Measurements from ENCODE around the gene LHX2.

DNA sequence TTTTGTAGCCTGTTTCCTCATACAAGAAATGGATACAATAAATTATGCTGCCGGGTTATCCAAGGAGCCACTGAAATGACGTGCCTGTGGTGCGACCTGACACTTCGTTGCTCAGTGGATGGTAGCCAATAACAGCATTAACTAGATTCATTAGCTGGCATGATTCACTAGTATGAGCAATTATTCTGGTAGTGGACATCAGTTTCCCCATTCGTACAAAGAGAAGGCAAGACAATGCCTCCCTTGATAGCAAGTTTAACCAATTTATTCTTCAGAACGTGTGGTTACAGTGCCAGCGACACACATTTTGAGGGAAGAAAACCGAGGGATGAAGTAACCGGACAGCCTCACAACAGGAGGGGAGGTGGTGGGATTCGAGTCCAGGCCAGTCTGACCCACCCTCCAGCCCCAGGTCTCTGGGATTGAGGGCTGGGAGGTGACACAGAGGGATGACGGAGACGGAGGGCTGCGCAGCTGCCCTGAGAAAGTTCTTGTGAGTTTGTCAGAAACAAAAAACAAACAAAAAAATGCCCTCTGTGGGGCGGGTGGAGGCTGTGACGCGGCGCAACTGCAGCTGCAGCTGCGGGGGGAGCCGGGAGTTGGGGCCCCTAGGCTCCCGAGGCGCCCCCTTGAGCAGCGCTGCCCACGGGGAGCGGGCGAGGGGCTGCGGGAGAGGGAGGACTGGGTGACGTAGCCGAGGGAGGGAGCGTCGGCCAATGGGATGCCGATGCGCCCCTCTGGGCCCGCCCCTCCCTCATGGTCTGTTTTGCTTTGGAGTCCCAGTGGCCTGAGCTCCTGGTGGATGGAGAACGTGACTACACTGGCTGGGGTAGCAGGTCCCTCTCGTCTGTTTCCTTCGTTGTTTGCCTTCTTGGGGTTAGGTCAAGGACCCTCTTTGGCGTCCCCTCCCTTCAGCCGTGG, 10.9 kb downstream of the LHX2 start:
- TF ChIP-seq, protein P1, sequence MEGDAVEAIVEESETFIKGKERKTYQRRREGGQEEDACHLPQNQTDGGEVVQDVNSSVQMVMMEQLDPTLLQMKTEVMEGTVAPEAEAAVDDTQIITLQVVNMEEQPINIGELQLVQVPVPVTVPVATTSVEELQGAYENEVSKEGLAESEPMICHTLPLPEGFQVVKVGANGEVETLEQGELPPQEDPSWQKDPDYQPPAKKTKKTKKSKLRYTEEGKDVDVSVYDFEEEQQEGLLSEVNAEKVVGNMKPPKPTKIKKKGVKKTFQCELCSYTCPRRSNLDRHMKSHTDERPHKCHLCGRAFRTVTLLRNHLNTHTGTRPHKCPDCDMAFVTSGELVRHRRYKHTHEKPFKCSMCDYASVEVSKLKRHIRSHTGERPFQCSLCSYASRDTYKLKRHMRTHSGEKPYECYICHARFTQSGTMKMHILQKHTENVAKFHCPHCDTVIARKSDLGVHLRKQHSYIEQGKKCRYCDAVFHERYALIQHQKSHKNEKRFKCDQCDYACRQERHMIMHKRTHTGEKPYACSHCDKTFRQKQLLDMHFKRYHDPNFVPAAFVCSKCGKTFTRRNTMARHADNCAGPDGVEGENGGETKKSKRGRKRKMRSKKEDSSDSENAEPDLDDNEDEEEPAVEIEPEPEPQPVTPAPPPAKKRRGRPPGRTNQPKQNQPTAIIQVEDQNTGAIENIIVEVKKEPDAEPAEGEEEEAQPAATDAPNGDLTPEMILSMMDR (IDR thresholded peaks at IDR 0.05 in 8 of 11, conservative IDR thresholded peaks at IDR 0.05 in 3 of 11), result no peak
- TF ChIP-seq POLR2AphosphoS5 (IDR thresholded peaks at IDR 0.05) (no peak), POLR2A (IDR thresholded peaks at IDR 0.05) (no peak)
